Hematopoietic multipotent progenitor cell treated with erythropoietin and hydrocortisone succinate and interleukin-3 and kit ligand, for 4 days (in vitro differentiated cells): ENCODE data around the gene NACC2.
"Not testable (repeated sequence)": the region's sequence is repeated elsewhere in the genome, so short reads cannot be mapped to it uniquely, and the experiment has no call there.

ENCODE experiments used
- DNase-seq: peaks from one replicate; pipeline ENCODE4 v3.0.0-alpha.2; 2015

Gene NACC2

DNA sequence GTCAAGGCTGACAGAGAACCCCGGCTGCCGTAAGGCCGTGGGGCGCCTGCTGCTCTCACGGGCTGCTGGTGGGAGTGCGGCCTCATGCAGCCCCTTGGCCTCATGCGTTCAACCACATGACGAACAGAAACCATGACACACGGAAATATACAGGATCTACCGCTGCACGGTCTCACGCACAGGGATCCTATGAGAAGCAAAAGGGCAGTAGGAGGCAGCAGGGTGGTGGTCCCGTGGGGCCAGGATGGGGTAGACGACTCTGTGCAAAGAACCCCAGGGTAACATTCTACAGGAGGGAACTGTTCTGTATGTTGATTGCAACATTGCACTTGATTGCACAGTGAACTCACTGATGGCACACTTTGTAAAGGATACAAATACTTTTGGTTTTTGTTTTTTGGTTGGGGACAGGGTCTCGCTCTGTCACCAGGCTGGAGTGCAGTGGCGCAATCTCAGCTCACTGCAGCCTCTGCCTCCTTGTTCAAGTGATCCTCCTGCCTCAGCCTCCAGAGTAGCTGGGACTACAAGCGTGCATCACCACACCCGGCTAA lies 51.6 kb downstream of the NACC2 start:
- DNase-seq = no peak

DNA sequence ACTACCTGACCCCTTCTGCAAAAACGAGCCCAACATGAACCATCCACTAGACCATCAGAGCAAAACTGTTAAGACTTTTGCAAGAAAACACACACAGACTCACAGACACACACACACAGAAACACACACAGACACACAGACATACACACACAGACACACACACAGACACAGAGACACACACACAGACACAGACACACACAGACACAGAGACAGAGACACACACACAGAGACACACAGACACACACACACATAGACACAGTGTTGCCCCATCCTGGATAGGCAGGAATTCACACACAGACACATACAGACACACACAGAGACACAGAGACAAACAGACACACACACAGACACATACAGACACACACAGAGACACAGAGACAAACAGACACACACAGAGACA lies 52.5 kb downstream of the NACC2 start:
- no peak for DNase-seq

DNA sequence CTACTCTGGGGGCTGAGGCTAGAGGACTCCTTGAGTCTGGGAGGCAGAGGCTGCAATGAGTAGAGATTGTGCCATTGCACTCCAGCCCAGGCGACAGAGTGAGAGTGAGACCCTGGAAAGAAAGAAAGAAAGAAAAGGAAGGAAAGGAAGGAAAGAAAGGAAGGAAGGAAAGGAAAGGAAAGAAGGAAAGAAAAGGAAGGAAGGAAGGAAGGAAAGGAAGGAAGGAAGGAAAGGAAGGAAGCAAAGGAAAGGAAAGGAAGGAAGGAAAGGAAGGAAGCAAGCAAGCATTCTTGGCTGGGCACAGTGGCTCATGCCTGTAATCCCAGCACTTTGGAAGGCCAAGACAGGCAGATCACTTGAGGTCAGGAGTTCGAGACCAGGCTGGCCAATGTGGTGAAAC lies 54.2 kb downstream of the NACC2 start:
- DNase-seq = not testable (repeated sequence)

DNA sequence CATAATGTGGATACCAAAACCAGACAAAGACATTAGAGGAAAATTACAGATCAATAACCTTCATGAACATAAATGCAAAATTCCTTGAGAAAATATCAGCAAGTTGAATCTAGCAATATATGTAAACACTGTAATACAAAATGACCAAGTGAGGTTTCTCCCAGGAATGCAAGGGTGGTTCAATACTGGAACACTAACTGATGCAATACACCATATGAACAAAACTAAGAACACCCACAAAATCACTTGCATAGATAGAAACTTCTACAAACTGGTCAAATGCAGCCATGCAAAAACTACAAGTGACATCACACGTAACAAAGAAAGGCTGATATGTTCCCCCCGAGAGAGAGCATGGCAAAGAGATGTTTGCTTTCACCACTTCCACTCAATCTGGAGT lies 55.6 kb downstream of the NACC2 start:
- no peak for DNase-seq

DNA sequence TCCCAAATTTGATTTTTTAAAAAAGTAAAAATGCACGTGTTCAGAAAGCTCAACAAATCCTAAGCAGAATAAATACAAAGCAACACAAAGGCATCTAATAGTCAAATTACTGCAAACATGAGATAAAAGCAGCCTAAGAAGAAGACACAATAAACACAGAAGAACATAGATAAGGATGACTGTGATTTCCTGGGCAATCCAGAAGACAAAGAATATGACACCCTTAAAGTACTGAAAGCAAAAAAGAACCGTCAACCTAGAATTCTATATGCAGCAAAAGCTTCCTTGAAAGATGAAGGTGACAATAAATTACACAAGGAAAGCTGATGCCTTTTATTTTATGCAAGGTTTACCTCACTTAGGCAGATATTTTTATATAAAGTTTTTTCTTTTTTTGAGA lies 58.2 kb downstream of the NACC2 start:
- no peak for DNase-seq

DNA sequence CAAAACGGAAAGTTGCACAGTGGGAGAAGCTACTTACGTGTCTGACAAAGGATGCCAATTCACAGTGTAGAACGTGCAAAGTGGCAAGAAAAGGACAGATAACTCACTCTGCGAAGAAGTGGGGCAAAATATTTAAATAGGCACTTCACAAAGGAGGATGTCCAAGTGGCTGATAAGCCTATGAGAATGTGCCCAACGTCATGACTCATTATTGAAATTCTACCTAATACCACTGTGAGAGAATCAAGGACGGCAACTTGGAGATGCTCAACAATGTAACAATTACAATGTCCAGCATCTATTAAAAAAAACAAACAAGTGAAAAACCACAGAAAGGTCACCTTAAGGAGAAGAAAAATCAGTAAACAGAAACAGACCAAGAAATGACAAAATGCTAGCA lies 59.0 kb downstream of the NACC2 start:
- DNase-seq = no peak

DNA sequence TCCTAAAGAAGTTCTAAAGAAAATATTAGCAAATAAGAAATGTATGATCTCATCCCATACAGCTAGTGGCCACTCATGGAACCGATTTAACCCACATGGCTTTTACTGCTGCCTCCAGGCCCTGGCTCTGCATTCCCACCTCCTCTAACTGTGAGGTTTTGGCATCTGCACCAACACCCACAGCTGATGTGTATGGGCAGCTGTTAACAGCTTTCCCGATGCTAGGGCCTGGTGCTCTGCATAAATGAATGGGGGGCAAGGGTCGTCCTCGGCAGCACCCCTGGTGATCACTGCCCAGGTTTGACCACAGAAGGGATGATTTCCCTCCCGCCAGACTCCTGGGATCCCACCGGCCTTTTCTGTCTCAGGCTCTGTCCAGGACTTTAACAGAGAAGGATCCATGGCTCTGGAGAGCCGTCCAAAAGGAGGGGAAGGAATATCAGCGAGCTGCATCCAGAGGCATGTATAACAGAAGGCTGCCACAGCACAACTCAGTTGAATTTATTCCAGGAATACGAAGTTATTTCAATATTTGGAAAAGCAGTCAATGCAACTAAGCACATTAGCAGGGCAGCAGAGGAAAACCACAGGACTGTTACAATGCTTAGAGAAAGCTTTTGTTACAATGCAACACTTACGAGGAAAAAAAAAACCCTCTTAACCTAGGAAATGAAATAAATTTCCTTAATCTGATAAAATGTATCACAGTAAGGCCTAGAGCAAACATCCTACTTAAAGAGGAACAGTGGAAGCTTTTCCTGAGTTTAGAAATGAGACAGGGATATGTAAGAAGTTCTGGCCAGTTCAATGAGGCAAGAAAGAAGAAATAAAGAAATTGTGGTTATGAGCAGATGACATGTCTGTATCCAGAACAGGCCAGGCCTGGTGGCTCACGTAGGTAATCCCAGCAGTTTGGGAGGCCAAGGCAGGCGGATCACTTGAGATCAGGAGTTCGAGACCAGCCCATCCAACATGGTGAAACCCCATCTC lies 63.1 kb downstream of the NACC2 start:
- DNase-seq = no peak

DNA sequence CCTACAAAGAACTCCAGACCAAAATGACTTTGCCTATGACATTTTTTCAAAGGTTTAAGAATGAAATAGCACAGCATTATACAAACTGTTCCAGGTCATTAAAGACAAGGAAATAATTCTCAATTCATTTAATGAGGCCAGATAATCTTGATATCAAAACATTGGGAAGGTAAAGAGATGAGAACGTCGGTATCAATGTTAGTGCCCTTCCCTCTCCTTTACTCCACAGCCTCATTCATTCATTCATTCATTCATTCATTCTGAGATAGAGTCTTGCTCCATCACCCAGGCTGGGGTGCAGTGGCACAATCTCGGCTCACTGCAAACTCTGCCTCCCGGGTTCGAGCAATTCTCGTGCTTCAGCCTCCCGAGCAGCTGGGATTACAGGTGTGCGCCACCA lies 64.0 kb downstream of the NACC2 start:
- no peak for DNase-seq

DNA sequence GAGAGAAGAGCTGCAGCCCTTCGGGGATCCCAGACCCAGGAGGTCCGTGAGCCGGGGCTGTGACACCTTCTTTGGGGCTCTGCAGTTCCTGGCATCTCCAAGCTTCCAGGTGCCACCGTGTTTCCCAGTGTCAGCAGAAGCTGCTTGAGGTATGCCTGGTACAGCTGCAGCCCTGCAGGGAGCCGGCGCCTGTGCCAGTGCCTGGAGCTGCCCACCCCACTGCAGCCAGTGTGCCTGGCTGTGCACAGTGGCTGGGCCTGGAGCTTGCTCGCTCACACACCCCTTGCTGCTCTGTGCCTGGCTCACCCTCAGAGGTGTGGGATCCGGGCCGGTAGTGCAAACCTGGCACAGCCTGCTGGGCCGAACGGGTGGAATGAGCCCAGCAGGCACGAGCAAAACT lies 65.5 kb downstream of the NACC2 start:
- no peak for DNase-seq

DNA sequence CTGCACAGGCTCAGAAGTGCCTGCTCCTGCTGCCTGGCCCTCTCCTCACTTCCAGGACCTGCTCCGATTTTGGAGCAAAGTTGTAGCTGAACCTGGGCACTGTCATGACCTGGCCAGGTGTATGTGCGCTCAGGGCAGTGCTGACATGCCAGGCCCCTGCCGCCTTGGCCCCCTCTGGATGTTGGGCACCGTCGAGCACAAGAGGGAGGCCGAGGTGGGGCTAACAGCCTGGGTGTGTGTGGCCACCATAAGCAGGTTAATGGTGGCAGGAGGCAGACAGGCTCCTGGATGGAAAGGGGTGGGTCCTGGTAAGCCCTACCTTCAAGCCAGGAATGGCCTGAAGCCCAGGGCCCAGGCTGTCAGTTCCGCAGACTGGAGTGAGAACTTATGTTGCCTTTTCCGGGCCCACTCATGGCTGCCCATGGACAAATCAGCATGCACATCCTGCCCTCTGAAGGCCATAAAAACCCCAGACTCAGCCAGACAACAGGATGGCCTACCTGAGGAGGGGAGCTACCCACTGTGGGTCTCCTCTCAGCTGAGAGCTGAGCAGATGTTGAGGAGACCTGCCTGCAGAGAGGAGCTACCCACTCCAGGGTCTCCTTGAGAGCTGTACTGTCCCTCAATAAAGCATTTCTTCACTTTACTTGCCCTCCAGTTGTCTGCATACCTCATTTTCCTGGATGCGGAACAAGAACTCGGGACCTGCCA lies 66.2 kb downstream of the NACC2 start:
- no peak for DNase-seq

DNA sequence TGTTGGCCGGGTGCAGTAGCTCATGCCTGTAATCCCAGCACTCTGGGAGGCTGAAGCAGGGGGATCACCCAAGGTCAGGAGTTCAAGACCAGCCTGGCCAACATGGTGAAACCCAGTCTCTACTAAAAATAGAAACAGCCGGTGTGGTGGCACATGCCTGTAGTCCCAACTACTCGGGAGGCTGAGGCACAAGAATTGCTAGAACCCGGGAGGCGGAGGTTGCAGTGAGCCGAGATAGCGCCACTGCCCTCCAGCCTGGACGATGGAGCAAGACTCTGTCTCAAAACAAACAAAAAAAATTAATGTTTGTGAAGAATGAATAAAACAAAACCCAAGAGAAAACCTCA lies 68.2 kb downstream of the NACC2 start:
- not testable (repeated sequence) for DNase-seq

DNA sequence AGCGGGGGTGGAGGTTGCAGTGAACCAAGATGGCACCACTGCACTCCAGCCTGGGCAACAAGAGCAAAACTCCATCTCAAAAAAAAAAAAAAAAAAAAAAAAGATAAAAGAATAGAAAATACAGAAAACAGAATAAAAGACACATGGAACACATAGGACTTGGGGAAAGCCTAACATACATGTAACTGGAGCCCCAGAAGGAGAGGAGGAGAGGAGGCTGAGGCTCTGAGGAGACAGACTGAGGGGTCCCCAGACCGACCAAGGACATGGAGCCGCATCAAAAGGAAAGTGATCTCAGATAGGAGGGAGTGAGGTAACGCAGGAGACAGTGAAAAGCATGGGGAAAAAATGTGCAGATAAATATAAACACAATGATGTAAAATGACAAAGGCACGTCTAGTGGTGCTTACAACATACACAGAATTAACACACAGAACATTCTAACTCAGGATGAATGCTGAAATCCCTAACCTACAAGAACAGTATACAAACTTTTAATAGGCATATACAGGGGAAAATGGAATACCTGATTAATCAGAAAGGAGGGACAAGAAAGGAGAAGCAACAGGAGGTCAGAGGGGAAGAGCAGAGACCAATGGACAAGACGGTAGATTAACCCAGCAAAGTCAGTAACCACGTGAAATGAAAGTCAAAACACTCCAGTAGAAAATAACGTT lies 68.7 kb downstream of the NACC2 start:
- DNase-seq = no peak

DNA sequence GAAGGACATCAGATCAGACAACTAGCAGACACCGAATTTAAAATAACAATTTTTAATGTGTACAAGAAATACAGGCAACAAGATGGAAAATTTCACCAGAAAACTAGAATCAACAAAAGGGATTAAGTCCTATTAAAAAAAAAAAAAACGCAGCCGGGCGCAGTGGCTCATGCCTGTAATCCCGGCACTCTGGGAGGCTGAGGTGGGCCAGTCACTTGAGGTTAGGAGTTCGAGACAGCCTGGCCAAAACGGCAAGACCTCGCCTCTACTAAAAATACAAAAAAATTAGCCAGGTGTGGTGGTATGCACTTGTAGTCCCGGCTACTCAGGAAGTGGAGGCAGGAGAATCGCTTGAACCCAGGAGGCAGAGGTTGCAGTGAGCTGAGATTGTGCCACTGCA lies 69.6 kb downstream of the NACC2 start:
- no peak for DNase-seq

DNA sequence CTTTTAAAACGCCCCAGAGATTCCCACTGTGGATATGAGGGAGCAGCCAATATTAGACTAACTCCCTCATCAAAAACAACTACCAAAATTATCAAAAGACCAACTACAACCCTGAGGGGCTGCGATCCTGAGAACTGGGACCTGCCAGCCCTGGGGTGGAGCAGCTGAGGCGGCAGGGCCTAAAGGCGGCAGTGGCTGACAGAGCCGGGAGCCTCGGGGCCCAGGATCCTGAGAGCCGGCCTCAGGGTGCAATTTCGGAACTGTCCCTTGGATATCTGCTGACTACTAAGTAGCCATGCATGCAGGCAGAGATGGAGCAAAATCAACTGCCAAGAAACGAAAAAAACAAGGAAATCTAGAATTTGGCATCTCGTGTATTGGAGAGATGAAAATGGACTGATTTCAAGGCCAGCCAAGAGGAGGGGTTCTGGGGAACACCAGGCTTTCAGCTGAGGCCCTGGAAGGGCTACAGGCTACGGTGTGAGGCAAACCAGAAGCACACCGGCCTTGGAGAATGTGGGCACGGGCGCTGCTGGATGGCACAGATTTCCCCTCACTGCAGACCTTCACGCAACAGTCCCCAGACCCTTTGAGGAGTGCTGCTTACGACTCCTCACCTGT lies 70.3 kb downstream of the NACC2 start:
- no peak for DNase-seq

DNA sequence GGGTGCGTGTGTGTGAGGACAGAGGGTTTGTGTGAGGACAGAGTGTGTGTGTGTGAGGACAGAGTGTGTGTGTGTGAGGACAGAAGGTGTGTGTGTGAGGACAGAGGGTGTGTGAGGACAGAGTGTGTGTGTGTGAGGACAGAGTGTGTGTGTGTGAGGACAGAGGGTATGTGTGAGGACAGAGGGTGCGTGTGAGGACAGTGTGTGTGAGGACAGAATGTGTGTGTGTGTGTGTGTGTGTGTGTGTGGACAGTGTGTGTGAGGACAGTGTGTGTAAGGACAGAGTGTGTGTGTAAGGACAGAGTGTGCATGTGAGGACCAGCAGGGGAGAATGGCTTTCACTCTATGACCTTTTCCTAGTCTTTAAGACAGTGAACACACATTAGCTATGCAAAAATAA lies 70.8 kb downstream of the NACC2 start:
- no peak for DNase-seq

DNA sequence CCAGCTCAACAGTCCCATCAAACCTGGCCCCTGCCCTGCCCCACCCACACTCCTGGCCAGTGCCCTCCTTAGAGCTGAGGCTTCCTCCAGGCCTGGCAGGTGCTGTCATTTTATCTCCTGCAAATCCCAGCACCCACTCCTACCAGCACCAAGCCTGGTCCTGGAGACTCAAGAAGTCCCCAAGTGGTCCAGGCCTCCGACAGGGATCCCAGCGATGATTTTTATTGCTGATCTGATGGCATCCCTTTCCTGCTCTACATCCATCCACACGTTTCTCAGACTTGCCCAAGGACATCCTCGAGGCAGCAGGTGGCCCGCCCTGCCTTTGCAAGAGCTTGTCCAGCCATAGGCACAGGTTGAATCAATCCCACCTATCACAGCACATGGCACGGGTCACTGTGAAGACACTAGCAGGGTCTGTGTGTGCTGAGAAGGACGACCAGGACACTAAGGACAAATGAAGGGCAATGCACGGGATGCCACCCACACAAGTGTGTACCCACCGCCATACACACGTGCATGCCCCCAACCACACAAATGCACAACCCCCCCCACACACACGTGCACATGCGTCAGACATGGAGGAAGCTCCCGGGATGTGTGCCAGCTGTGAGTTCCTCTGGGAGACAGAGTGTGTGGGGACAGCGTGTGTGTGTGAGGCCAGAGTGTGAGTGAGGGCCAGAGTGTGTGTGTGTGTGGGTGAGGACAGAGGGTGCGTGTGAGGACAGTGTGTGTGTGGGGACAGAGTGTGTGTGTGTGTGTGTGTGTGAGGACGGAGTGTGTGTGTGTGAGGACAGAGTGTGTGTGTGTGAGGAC lies 71.5 kb downstream of the NACC2 start:
- no peak for DNase-seq

DNA sequence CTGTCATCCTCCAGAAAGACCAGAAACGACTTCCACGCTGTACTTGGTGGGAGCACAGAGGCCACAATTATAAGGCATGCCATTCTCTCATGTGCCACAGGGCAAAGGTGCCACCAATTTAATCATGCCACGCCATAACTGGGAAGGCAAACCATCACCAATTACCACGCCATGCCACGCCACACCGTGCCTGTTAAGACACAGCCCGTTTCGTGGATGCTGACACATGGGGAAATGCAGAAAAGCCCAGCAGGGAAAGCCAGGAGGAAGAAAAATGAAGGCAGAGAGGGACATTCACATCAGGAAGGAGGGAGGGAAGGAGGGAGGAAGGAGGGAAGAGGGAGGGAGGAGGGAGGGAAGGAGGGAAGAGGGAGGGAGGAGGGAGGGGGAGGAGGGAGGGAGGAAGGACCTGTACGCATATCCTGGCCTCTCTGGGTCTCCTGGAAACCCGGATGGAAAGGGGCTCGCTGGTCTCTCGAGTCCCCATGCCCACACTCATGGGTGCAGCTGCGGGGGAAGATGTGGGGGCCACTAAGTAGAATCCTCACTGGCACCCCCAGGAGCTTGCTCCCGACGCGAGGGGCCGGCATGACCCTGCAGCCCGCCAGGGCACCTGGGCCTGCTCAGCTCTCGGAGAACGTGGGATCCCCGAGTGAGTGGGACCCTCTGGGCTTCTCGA lies 72.2 kb downstream of the NACC2 start:
- DNase-seq = no peak

DNA sequence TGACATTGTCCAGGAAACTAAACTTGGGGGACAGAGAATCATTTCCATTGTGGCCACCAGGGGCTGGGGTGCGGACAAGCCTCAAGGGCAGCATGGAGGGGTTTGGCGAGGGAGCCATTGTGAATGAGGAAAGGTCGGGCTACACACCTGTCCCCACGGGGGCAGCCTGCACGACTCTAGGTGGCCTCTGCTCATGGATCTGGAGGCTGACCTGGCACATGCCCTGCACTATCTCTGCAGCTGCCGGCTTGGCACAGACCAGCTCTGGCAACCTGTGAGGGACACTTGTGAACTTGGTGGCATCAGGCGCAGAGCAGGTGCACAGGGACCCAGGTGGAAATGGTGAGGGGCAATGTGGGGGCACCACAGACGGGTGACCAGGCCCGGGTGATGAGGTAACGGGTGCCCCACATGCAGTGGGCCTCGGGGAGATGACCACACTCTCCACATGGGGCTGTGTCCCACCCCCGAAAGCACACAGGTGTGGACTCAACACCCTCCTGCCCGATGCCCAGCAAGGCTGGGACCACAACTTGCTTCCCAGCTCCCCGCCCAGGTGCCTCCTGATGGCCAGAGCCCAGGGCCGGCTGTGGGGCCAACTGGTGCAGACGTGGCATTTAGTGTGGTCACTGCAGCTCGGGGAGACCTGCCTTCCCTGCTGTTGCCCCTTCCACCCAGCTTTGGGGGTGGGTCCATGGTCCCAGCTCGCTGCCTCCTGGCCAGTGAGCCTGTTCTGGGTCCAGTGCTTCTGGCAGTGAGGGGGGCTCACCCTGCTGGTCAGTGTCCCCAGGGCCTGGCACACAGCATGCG lies 73.0 kb downstream of the NACC2 start:
- DNase-seq = no peak

DNA sequence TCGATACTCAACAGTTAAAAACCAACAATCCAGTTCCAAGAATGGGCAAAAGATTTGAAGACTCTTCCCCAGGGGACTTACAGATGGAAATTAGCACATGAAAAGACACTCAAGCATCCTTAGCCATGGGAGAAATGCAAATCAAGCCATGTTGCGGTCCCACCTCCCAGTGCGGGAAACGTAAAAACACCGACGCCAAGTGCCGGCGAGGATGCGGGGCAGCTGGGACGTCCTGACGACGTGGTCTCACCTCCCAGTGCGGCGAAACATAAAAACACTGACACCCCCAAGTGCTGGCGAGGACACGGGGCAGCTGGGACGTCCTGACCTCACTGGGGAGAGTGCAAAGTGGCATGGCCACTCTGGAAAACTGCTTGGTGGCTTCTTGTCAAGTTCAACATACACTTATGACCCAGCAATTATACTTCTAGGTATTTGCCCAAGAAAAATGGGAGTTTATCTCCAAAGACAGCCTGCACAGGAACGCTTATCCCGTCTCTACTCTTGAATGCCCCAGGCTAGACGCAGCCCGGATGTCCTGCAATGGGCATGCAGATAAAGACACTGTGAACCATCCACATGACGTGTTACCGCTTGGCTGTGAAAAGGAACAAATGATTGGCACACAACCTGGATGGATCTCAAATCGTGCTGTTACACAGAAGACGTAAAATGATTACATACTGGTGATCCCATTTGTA lies 73.8 kb downstream of the NACC2 start:
- DNase-seq = peak; percentile 74

DNA sequence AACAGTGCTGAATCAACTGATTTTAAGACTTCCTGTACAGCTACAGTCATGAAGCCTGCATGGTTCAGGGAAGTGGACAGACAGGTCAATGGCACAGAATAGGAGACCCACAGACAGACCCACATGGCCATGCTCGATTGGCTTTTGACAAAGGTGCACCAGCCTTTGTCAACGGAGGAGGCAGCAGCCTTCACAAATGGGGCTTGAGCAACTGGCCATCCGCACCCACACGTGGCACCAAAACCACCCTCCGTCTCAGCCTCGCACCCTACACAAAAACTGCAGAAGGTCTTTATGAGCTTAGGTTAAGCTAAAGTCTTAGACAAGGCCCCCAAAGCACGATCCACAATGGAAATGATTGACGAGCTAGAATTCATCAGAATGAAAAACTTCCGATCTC lies 74.4 kb downstream of the NACC2 start:
- no peak for DNase-seq
